OCI-LY7 (cell line): ENCODE results near the gene ACOX1. TPM values are rescaled to one million over a fixed set of nuclear protein-coding genes. Genes with fewer than 3 reads are reported as not detected.

Experiments
- BruUV-seq: library from RNA; stranded (reverse); fragments of 400-500 nt; replicated peaks from 2 replicates; lab custom pipeline; 2021; lab: Mats Ljungman, UMichigan
- CTCF ChIA-PET: fragments of 300-600 bp; sonication (Branson Sonifier 250); formaldehyde crosslinking; loops from one replicate; lab custom pipeline; 2022; ENCODE audit warnings: antibody characterized with exemption; ENCODE audit not compliant: unreplicated experiment; lab: Charles Lee
- POLR2A ChIA-PET: fragments of 300-600 bp; sonication (Branson Sonifier 250); formaldehyde crosslinking; loops from one replicate; lab custom pipeline; 2022; ENCODE audit warnings: antibody characterized with exemption; lab: Charles Lee
- DNase-seq: peaks from one replicate; pipeline ENCODE4 v3.0.0-alpha.2; 2015; ENCODE audit warnings: low spot score
- H2AFZ ChIP-seq: fragments of 200-600 bp; sonication (generic), shearing (Covaris generic); 2 replicates; pipeline ENCODE4 v1.6.1; 2014; ENCODE audit warnings: mild to moderate bottlenecking, antibody characterized with exemption, low read length, moderate library complexity
- H3K27ac ChIP-seq: fragments of 200-600 bp; sonication (generic); 2 replicates; pipeline ENCODE4 v1.5.1; 2014; ENCODE audit warnings: mixed run types, low read depth, mild to moderate bottlenecking, moderate library complexity, low read length, inconsistent platforms; ENCODE audit not compliant: poor library complexity, severe bottlenecking
- H3K36me3 ChIP-seq: fragments of 200-600 bp; sonication (generic); 2 replicates; pipeline ENCODE4 v1.6.1; 2014; ENCODE audit warnings: mild to moderate bottlenecking, antibody characterized with exemption, low read length, moderate library complexity, mixed read lengths; ENCODE audit not compliant: insufficient read depth
- H3K4me1 ChIP-seq: fragments of 200-600 bp; sonication (generic); 2 replicates; pipeline ENCODE4 v1.5.1; 2014; ENCODE audit warnings: mild to moderate bottlenecking, low read length; ENCODE audit not compliant: insufficient read depth, poor library complexity, severe bottlenecking
- H3K4me2 ChIP-seq: fragments of 200-600 bp; sonication (generic); 2 replicates; pipeline ENCODE4 v1.6.1; 2014; ENCODE audit warnings: mild to moderate bottlenecking, low read length
- H3K4me3 ChIP-seq: fragments of 200-600 bp; sonication (generic); 2 replicates; pipeline ENCODE4 v1.5.1; 2014; ENCODE audit warnings: mild to moderate bottlenecking, low read depth, low read length; ENCODE audit not compliant: poor library complexity, severe bottlenecking
- H3K79me2 ChIP-seq: fragments of 200-600 bp; sonication (generic); 2 replicates; pipeline ENCODE4 v1.6.1; 2016; ENCODE audit warnings: low read depth, mild to moderate bottlenecking, low read length, moderate library complexity, mixed read lengths; ENCODE audit not compliant: insufficient read depth
- H3K9me2 ChIP-seq: fragments of 200-600 bp; sonication (generic); 2 replicates; pipeline ENCODE4 v1.6.1; 2016; ENCODE audit warnings: mild to moderate bottlenecking, low read length, mixed read lengths; ENCODE audit not compliant: insufficient read depth
- H3K9me3 ChIP-seq: fragments of 200-600 bp; sonication (generic); 2 replicates; pipeline ENCODE4 v1.6.1; 2014; ENCODE audit warnings: mild to moderate bottlenecking, mixed run types, low read length, mixed read lengths
- H4K20me1 ChIP-seq: fragments of 200-600 bp; sonication (generic); 2 replicates; pipeline ENCODE4 v1.6.1; 2014; ENCODE audit warnings: mild to moderate bottlenecking, antibody characterized with exemption, low read length, moderate library complexity, mixed read lengths; ENCODE audit not compliant: insufficient read depth
- EZH2phosphoT487 ChIP-seq: fragments of 200-600 bp; sonication (generic); IDR thresholded peaks from 2 replicates; pipeline ENCODE4 v1.6.1; 2018; ENCODE audit warnings: low read depth, borderline replicate concordance, mild to moderate bottlenecking, mixed run types, antibody characterized with exemption, low read length, moderate library complexity, mixed read lengths
- intact Hi-C: fragments of 100-400 bp; cut with micrococcal nuclease; formaldehyde crosslinking; loops from one replicate; pipeline ENCODE4 v1.10.0; 2022; ENCODE audit not compliant: unreplicated experiment
- total RNA-seq, 2 experiments: library from RNA; depleted of rRNA in 1 of 2; stranded (reverse); fragments of >200 nt in 1 of 2; shearing (Covaris generic) in 1 of 2; gene quantifications; 2 replicates each; pipeline ENCODE4 v1.2.3, GENCODE V29; 2014 to 2022
- TF ChIP-seq, protein P1 (sequence below): fragments of 200-600 bp; sonication (generic); conservative IDR thresholded peaks from 2 replicates; pipeline ENCODE4 v1.5.1; 2014; ENCODE audit warnings: mild to moderate bottlenecking, antibody characterized with exemption, low read length, moderate library complexity, mixed read lengths

Gene ACOX1
- total RNA-seq, 2 experiments from 2014 or later: 22.6 to 34.6 TPM

DNA sequence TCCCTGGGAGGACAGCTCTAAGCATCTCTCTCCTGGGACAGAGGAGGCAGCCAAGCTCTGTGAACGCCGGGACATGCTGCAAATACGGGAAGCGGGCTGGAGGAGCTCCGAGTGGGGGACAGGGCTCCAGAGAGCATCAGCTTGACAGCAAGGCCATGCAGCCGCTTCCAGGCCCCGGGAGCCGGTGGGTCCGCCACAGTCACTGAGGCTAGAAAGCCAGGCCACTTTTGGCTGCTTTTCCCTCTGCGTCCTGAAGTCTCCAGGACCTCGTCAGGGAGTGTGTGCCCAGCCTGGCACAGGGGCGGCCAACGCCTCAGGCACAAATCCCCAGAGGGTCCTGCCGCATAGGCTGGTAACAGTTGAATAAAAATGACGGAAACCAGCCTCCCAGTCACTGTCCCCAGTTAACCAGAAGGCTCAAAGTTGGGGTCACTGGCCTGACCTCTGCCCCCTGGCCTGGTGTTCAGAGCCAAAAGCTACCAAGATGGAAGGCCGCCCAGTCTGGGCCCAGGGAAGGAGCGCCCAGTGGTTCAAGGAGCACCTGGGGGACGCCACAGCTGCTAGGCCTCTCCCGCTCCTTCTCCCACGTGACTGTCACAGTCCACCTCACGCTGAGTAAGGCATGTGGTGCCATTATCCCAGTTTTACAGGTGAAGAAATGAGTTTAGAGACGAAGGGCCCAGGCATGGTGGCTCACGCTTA lies 79.0 kb downstream of the ACOX1 start:
- Histone ChIP-seq H3K4me3 (no peak overlapping the region), H3K9me3 (no peaks in the 10 kb centered on the region), H2AFZ (no peak overlapping the region), H3K27ac (no peak overlapping the region), H3K36me3 (peaks cover 62% of the 10 kb centered on the region), H4K20me1 (no peaks in the 10 kb centered on the region), H3K4me2 (no peak overlapping the region), H3K9me2 (no peaks in the 10 kb centered on the region), H3K79me2 (peaks cover 26% of the 10 kb centered on the region), H3K4me1 (peaks cover 30% of the 10 kb centered on the region)
- intact Hi-C loops: loop anchor here (10.0 kb wide), 2 partner anchors 205 to 365 kb away; partner anchors contain the start of genes EXOC7 and UBALD2
- DNase-seq: no peak
- CTCF ChIA-PET: no interaction called here
- POLR2A ChIA-PET: no interaction called here
- TF ChIP-seq EZH2phosphoT487: no peak
- TF ChIP-seq, protein P1, sequence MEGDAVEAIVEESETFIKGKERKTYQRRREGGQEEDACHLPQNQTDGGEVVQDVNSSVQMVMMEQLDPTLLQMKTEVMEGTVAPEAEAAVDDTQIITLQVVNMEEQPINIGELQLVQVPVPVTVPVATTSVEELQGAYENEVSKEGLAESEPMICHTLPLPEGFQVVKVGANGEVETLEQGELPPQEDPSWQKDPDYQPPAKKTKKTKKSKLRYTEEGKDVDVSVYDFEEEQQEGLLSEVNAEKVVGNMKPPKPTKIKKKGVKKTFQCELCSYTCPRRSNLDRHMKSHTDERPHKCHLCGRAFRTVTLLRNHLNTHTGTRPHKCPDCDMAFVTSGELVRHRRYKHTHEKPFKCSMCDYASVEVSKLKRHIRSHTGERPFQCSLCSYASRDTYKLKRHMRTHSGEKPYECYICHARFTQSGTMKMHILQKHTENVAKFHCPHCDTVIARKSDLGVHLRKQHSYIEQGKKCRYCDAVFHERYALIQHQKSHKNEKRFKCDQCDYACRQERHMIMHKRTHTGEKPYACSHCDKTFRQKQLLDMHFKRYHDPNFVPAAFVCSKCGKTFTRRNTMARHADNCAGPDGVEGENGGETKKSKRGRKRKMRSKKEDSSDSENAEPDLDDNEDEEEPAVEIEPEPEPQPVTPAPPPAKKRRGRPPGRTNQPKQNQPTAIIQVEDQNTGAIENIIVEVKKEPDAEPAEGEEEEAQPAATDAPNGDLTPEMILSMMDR: no peak
- BruUV-seq: no TSS peak

DNA sequence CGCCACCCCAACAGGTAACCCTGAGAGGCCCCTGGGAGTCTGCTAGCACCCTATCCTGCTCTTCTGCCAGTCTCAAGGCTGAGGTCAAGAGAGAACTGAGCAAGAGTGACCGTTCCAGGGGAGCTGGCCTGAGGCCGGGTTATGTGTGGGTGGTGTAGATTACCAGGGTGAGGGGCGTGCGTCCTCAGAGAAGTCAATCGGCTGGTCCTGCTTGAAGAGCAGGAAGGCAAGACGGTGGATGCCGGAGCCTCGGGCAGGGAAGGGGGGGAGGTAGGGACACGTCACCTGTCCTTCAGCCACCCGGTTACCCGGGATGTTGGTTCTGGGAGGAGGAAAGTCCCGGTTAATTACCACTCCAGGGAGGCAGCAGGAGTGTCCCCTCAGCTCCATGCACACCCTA lies 79.6 kb downstream of the ACOX1 start:
- H3K27ac ChIP-seq: no peak overlapping the region
- H4K20me1 ChIP-seq: no peaks in the 10 kb centered on the region
- H3K36me3 ChIP-seq: peaks cover 62% of the 10 kb centered on the region
- TF ChIP-seq, protein P1: no peak
- TF ChIP-seq EZH2phosphoT487: no peak
- H3K79me2 ChIP-seq: peaks cover 31% of the 10 kb centered on the region
- POLR2A ChIA-PET: interaction anchor here (1.1 kb wide), 1 partner anchor 51 kb away, joined by 3 read pairs; no protein-coding TSS in a partner anchor
- no peaks in the 10 kb centered on the region for H3K9me3 ChIP-seq
- H2AFZ ChIP-seq: no peak overlapping the region
- no peak overlapping the region for H3K4me3 ChIP-seq
- no peak for DNase-seq
- no peaks in the 10 kb centered on the region for H3K9me2 ChIP-seq
- no TSS peak for BruUV-seq
- intact Hi-C loops: no loop called here
- no peak overlapping the region for H3K4me2 ChIP-seq
- CTCF ChIA-PET: no interaction called here
- peaks cover 35% of the 10 kb centered on the region for H3K4me1 ChIP-seq

DNA sequence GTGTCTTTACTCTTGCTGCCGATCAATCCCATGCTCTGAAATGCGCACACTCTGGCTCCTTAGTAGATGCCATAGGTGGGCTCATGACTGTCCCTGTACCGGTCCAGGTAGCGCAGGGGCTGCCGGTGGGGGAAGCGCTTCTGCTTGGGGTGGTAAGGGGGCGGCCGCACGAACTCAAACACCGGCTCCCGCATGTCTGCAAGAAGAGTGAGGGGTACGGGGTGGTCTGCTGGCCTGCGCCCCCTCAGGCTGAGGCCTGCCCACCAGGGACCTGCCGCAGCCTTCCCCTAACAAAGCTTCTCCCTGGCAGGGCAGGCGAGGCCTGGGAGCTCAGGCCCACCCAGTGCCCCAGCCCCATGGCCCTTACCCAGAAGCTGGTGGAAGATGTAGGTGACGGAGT lies 80.2 kb downstream of the ACOX1 start:
- BruUV-seq: TSS peak; percentile 35
- TF ChIP-seq, protein P1: no peak
- TF ChIP-seq EZH2phosphoT487: no peak
- CTCF ChIA-PET: no interaction called here

More for the DNA sequence above, 80.2 kb downstream of the ACOX1 start:
- Histone ChIP-seq H3K4me3 (no peak overlapping the region), H3K36me3 (peaks cover 62% of the 10 kb centered on the region), H3K4me1 (peaks cover 33% of the 10 kb centered on the region), H3K9me3 (no peaks in the 10 kb centered on the region), H3K9me2 (no peaks in the 10 kb centered on the region), H2AFZ (no peak overlapping the region), H3K79me2 (peaks cover 29% of the 10 kb centered on the region), H3K27ac (no peak overlapping the region), H3K4me2 (no peak overlapping the region), H4K20me1 (no peaks in the 10 kb centered on the region)
- DNase-seq: no peak
- intact Hi-C loops: no loop called here
- POLR2A ChIA-PET: interaction anchor here (1.1 to 1.3 kb wide), 2 partner anchors 10 to 52 kb away, joined by 3 read pairs; no protein-coding TSS in a partner anchor
